NCI-H345 treated with DMSO at 0.1 percent for 48 hours (cell line): ENCODE results near the gene PMVK.
"Not testable (repeated sequence)": the region's sequence is repeated elsewhere in the genome, so short reads cannot be mapped to it uniquely, and the experiment has no call there.

Experiments used
- DNase-seq: peaks from one replicate; lab custom pipeline; 2025; ENCODE audit not compliant: unreplicated experiment; lab: John Stamatoyannopoulos, UW

Gene PMVK

DNA sequence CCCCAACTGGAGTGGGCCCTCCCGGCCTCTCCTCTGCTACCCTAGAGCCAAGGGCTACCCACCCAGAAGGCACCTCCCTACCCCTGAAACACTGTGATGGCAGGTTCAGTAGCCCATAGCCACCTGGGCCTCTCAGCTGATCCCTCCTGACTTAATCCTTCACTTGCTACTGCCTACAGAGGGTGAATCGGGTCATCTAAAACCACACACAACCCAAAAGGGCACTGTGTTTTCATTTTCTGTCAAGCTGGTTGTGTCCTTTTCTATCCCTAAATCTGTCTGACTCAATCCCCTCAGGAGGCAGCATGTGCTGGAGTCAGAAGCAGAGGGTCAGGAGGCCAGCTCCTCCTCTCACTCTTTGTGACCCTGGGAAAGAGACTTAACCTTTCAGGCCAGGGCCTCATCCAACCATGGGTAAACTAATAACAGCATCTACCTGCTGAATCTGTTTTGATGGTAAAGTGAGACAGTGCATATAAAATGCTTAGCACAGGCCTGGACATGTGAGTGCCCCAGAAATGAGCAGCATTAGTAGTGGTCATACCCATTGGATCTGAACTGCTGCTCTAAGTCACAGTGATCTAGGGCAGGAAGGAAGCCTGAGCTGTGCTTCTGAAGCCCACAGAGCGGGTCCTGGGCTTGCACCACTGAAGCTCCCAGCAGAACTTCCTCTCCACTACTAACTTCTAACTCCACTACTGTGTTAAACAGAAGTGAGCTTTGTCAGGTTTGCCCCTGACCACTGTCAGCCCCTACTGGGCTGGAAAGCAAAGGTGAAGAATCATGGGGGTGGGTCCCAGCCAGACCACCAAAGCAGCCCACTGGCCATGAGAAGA lies 11.0 kb downstream of the PMVK start:
- no peak for DNase-seq

DNA sequence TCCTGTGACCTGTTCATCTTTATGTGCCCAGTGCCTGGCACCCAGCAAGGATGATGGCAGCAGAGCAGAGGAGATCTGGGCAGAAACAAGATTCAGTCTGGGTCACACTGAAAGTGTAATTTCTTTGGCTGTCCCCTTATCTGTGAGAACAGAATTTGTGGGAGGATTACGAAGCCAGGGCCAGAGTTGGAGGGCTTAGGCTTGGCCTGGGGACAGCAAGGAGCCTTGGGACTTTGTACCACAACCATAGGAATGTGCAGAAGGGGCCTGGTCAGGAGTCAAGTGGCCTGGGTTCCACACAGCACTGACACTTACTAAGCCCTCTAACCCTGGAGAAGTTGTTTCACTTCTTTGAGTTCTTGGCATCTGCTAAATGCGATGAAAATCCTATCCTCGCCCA lies 12.8 kb downstream of the PMVK start:
- no peak for DNase-seq

DNA sequence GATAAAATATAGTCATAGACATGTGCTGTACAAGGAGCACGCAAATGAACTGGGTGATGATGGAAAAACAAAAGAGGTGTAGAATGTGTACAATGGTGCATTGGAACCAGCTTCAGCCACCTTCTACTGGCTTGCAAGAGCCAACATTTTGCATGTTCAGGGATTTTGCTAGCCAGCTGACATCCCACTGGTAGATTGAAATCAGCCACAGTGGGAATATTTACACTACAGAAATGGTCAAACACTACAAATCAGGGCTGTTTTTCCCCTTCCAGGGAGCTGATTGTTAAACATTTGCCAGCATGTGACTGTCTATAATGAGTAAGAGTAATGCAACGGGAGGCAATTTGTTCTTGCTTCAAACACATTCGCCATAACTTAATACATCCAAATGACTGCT lies 23.2 kb downstream of the PMVK start:
- DNase-seq, result peak; percentile 17

DNA sequence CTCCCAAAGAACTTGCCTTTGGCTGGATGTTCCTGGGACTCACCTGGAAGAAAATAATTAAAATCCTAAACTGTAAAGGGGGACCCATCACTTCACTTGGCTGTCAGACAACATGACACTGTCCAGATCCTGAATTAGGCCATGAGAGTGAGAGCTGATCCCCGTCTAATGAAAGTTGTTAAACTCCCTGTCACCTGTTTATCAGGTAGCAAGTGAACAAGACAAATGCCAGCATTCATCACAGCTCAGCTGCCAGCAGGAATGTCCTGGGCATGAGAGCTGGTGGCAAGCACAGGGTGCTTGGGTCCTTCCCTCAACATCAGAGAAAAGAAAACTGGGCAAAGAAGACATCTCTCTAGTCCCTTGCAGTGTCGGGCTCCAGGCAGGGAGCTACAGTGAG lies 23.8 kb downstream of the PMVK start:
- DNase-seq, result no peak

DNA sequence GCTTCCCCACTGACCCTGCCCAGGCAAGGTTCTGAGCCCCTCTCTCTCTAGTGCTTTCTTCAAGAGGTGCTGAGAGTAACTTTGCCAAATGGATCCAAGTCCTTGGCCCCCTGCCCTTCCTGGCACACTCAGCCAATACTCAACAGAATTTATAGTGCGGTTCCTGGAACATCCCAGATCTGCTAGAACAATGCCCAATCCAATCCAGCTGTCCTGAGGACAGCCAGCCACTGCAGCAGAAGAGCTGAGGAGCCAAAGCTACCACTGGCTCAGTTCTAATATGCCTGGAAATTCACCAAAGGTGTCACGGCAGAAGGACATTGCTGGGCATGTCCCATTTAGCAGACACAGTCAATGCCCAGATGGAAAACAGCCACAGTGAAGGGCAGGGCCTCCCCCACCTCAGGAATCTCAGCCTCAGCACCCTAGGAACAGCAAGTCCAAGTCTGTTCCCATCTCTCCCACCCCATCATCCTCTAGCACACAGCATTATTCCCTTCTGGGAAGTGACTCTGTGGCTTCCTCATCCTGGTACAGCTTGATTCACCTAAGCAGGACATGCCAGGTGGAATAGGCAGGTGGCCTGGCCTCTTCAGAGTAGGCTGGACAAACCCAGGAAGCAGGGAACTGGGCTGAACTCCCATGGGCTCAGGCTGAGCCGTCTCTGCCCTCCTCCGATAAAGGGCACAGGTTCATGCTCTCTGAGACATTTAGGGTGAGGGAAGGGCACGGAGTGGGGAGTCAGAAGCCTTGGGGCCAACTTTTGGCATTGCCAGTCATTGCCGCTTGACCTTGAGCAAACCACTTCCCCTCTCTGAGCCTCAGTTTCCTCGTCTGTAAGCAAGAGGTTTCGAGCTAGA lies 24.6 kb downstream of the PMVK start:
- DNase-seq, result no peak

DNA sequence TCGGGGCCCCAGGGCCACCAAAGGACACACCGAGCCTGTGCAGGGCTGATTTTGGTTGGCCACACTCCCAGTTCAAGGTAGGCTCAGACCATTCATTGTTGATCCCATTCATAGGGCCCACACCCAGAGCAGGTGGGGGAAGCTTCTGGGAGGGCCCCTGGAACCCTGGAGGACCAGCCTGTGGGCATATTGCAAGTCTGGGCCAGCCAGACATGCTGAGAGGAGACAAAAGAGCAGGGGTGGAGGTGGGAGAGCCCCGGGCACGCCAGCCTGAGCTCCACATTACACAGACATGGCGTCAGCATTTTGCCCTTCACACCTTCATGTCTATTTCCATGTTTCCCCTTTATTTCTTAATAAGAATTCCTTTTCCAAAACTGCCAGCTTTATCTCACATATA lies 25.7 kb downstream of the PMVK start:
- DNase-seq, result no peak

DNA sequence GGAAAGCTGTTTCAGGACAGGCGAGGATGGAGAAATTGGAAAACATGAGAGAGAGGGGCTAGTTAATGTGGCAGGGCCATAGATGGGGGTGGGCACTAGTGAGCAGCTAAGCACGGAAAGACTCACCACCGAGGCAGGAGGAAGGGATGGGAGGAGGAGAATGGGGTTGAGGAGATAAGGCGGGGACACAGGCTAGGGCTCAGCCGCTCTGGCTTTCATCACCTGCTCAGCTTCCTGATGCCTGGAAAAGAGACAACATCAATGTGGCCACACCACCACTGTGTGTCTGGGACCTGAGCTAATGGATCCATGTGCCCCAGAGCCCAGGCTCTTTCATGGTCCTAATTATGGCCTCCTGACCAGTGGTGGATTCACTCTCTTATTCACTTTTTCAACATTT lies 27.6 kb downstream of the PMVK start:
- no peak for DNase-seq

DNA sequence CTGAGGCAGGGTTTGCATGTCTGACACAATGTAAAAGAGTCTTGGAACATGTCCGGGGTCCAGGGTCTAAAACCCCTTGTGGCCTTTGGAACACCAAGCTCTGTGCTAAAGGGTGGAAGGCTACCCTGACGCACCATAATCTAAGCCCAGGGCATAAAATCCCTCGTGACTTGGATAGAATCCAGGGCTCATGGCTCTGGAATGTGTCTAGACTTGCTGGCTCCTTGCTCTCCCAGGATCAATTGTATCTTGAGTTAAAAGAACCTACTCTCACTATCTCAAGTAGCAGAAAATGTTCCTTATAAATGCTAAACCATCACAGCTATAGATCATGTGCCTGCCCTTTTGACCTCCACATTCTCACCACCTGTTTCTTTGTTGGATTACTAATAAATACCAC lies 28.4 kb downstream of the PMVK start:
- not testable (repeated sequence) for DNase-seq

DNA sequence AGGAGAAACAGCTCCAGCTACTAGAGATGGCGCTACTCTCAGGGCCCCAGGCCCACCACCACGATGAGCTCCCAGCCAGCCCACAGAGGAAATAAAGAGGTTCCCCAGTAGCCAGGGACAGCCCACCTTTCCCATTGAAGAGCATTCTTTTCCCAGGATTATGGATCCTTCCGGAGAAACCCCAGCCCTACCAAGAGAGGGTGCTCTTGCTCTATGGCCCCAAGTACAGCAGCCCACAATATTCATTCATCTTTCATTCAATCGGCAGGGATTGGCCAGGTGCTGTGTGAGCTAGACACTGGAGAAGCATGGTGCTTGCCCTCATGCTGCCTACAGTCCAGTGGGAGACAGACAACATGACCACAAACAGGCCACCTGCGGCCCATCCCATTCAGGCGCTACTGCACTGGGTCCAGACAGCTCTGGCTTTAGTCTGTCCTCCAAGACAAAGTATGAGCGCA lies 29.9 kb downstream of the PMVK start:
- DNase-seq, result no peak

DNA sequence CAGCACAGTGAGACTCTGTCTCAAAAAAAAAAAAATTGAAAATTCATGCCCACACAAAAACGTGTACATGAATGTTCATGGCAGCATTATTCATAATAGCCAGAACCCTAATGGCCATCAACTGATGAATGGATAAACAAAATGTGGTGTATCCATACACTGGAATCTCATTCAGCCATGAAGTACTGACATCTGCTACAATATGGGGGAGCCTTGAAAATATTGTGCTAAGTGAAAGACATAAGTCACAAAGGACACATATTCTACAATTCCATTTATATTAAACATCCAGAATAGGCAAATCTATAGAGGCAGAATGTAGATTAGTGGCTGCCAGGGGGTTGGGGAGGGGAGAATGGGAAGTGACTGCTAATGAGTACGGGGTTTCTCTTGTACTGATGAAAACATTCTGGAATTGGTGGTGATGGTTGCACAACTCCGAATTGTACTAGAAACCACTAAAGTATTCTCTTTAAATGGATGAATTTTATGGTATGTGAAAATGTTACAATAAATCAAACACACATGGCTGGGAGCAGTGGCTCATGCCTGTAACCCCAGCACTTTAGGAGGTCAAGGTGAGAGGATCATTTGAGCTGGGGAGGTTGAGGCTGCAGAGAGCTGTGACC lies 33.5 kb downstream of the PMVK start:
- no peak for DNase-seq

DNA sequence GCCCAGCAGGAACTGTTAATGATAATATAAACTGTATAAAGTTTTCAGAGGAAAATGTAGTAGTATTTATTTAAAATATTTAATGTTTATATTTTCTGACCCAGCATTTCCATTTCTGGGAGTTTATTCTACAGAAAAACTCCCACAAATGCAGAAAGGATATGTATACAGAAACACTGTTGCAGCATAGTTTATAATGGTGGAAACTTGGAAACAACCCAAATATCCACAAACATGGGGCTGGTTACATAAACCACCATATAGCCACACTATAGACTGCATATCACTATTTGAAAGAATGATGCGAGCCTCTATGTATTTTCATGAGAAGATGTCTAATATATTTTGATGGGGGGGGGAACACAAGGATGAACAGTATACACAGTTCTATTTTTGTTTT lies 34.9 kb downstream of the PMVK start:
- no peak for DNase-seq

DNA sequence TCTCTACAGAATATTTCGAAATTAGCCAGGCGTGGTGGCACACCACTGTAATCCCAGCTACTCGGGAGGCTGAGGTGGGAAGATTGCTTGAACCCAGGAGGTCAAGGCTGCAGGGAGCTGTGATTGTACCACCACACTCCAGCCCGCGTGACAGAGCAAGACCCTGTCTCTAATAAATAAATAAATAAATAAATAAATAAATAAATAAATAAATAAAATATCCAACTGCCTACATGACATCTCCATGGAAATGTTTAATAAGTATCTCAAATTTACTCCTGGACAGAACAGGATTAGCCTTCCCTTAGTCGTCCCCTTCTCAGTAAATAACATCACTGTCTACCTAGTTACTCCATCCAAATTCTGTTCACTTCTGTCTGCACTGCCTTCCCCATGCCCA lies 37.5 kb downstream of the PMVK start:
- no peak for DNase-seq

DNA sequence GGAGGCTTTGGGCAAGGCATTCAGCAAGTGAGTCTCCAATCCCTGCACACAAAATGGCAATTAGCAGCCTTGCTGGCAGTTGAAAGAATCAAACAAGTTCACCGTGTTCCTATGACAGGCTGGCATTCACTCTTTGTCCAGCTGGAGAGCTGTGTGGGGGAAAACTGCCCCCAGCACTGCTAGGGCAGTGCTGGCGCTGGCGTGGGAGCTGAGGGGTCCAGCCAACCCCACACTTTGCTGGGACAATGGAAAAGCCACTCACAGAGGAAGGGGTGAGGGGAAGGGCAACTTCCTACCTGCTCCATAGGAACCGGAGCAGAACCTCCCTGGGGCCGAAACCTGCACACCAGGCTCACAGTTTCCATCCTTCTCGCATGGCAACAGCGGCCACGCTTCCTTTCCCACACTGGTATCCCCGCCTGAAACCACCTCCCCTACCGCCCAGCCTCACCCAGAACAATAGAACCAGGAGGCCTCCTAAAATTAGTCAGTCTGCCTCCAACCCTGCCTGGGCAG lies 39.7 kb downstream of the PMVK start:
- no peak for DNase-seq

DNA sequence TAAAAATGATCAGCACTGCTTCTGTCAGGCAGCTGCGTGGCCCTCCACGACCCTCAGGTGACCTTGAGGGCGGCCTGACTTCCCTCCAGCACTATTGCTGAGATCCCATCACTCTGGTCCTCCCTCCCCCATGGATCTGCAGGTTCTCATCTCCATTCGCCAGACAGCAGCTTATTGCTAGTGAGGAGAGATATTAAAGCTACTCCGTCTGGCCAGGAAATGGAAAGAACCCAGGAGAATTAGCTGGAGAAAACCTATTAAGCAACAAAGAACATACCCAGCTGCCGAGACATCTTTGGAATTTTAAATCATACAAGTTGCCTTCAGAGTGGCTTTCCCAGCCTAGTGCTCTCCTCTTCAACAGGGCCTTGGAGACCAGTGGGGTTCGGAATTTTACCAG lies 40.7 kb downstream of the PMVK start:
- DNase-seq, result no peak

DNA sequence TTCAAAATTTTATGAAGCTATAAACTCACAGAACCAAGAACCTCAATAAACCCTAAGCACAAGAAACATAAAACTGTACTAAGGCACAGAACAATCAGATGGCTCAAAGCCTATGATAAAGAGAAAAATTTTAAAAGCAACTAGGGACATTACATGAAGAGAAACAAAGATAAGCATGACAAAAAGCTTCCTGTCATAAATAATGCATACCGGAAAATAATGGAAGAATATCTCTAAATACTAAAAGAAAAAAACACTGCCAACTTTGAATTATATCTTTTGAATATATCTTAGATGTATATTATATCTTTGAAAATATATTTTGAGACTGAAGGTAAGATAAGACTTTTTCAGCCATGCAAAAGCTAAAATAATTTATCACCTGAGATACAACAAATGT lies 45.1 kb downstream of the PMVK start:
- DNase-seq, result no peak

DNA sequence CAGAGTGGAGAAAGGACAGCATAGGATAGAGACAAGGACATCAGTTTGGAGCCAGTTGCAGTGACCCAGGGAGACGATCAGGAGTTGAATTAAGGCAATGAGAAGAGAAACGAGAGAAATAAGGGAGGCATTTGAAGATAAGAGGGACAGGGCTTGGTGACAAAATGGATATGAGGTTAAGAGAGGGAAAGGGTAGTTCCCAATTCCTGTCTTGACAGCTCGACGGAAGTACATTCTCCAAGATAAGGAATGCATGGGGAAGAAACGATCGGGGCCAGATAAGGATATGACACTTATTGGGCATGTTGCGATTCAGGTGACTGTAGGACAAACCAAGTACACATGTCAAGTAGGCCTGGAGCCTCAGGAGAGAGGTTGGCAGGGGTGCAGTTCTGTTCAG lies 47.8 kb downstream of the PMVK start:
- no peak for DNase-seq

DNA sequence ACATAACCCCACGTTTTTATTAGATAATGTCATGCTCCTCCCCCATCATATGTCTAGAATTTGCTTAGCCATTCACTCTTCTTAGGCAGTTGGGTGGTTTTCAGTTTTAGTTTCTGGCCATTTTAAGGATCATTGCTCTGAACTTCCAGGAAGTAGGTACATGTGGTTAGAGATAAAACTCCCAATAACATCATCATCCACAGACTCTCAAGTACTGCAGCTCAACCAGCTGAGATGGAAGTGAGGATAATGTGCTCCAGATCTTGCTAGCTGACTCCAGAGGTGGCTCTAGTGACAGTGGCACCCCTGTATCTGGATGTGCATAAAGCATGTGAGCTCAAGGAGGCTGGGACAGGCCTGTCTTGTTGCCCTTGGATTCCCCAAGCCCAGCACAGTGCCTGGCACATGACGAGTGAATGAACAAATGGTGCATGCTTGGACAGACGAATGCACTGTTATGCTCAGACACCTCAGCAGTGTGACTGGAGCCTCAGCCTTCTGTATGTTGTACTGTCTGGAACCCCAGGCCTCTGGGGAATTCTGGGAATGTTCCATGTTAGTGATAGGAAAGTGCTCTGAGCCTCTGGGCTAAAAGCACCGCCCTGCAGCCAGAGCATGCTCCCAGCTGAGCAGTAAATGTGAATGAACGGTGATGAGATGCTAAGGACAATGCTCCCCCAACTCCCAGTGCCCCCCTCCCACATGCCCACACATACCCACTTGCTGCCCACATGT lies 50.1 kb downstream of the PMVK start:
- DNase-seq, result no peak

DNA sequence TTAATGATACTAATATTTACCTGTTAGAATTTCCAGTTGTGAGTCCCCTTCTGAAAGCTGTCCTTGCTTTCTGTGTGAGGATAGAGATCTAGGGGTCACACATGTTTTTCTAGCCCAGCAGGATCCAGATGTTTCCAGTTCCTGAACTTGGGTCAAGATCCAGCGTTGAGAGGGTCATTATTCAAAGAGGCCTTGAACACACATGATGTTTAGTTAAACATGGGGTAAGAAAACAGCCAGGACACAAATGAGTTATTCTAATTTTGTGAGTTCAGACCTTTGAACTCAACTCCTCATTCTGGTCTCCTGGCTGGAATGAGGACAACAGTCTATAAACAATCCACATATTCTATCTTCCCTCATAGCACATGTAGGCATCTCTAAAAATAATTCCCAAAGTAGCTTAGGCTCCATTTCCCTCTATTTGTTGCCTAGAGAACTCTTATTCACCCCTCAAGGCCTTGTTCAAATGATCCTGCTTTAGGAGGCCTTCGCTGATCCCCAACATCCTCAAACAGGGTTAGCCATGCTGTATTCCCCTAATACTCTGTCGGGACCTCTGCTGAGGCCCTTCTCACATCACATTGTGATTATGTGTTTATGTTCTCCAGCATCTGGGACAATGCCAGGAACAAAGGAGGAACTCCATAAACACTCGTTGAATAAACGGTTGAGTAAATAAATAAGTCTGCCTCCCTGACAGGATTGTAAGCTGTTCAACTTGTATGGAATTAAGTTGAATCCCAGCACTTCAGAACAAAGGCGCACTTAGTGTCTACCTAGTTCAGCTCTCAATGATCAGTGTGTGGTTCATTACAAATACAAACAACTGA lies 51.4 kb downstream of the PMVK start:
- DNase-seq, result peak; percentile 97

DNA sequence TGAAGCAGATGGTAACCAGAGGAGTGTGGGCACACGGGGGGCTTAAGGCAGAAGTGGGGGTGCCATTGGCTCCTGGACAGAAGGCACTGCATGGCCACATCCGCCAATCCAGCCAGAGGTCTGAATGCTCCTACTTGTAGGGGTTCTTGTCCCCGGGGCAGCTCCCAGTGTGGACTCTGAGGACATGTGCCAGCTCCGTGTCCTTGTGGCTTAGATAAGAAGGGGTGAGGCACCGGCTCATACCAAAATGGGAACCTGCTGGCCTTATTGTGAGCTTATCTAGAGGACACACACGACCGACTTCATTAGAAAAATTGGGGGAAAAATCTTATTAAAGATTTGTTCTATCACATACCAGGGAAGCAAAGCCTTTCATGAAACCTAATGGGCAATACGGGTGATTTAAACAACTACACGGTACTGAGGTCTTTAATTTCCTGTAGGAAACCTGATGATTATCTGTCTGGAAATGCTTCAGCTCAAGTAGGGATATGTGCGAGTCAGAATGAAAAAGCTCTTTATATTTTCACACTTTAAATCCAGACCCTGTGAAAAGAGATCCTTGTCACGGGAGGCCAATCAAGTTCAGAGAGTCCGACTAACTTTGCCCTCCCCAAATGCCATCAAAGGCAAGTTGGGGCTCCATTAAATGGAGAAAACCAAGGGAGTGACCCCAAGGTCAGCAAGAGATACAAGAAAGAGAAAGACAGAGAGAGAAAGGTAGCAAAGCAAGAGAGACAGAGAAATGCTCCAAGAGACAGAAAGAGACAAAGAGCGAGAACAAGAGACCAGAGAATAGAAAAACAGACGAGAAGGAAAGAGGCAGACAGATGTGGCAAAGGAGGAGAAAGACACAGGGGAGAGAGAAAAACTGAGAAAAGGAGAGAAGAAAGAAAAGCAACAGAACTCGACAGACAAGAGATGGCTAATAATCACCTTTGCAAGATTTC lies 52.3 kb downstream of the PMVK start:
- no peak for DNase-seq
